Measurements from ENCODE around the gene ABLIM3.
A peak's percentile ranks its signal among the peaks of the same experiment; 100 is the strongest.

ABLIM3 gene

DNA sequence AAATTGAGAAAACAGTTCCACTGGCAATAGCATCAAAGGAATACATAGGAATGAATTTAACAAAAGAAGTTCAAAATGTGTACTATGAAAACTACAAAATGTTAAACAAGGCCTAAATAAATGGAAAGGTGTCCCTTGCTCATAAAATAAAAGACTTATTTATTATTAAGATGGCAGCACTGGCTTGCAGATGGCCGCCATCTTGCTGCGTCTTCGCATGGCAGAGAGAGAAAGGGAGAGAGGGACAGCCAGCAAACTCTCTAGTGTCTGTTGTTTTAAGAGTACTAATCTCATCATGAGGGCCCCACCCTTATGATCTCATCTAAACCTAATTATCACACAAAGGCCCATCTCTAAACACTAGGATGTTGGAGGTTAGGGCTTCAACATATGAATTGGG lies 47.1 kb downstream of the ABLIM3 start:
- DNase-seq (ENCODE audit: low read depth), result no peak

DNA sequence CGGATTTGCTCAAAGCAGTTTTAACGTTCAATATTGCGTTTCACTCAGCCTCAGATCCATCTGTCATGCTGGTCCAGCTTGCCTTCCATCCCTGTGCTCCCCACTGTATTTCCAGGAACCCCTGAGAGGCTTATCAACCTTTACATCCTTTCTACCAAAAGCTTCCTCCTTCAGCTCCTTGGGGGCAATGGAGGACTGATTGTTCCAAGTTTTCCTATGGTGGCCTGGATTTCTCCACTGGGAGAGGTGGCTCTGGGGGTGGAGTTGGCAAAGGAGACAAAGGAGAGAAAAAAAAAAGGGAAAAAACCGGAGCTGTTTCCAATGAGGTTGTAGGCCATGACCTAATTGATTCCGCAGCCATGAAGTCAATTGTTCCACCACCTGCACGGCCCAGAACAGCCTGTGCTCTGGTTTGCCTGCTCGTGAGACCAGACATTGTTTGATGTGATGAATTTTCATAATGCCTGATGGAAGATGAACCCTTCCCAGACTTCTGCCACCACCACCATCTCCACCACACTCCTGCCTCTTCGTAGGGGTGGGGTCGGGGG lies 54.1 kb downstream of the ABLIM3 start:
- no peak for DNase-seq (ENCODE audit: low read depth)

DNA sequence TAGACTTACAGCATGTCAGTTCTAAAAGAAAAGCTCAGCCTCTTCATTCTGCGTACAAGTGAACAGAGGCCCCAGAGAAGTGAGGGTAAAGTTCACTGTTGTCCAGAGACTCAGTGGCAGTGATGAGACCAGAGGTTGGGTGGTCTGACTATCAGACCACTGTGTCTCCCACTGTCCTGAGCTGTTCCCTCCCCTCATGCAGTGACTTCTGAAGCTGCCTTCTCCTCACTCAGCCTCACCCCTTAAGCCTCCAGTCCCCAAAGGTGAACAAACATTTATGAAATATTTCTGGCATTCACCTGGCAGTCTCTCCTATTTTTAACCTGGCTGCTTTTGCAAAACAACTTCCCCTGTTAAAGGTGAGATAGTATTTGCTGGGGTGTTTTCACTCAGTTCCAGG lies 54.7 kb downstream of the ABLIM3 start:
- no peak for DNase-seq (ENCODE audit: low read depth)

DNA sequence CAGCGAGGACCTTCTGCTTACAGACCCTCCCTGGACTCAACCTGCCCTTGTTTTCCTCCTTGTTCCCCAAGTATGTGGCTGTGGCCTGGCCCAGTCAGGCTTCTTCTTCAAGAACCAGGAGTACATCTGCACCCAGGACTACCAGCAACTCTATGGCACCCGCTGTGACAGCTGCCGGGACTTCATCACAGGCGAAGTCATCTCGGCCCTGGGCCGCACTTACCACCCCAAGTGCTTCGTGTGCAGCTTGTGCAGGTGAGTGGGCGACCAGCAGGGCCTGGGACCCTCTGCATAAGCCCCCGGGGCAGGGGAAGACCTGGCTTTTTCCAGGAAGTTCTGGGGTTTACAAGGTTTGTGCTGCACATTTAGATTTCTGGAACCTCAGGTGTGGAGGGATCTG lies 56.9 kb downstream of the ABLIM3 start:
- DNase-seq (ENCODE audit: low read depth), result no peak

DNA sequence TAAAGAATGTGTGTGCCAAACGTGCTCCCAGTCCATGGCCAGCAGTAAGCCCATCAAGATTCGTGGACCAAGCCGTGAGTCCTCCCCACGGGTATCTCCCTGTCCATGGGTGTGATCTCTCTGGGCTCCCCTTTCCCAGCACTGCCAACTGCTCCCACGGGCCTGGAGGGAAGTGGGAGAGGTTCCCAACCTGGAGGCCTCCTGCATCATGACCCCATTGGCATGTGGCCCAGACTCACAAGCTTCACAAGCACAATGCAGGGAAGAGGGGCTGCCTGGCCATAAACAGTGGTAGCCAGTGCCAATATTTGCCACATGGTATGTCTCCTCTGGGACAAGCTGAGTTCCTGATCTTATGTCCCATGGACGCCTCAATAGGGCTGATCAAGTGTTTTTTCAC lies 59.1 kb downstream of the ABLIM3 start:
- DNase-seq (ENCODE audit: low read depth), result no peak

DNA sequence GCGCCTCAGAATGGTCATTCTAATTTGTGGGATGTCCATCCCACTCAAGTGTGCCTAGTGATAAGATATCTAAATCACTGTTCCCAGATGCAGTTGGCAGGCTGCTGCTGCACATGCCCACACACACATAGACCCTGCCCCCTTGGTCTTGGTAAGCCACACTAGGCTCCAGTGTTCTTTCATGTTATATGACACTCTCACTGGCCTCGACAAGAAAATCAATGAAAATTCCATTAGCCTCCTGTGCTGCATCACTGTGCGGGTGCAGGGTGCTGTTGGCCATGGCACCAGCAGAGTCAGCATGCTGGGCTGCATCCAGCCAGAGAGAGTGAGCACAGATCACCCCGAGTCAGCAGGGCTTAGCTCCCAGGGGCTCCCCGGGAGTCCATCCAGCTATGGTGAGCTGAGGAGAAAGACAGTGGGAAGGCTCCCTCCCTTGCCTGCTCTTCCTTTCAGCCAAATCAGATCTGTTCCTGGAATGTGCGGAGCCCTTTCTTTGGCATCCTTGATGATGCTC lies 59.9 kb downstream of the ABLIM3 start:
- DNase-seq (ENCODE audit: low read depth), result no peak

DNA sequence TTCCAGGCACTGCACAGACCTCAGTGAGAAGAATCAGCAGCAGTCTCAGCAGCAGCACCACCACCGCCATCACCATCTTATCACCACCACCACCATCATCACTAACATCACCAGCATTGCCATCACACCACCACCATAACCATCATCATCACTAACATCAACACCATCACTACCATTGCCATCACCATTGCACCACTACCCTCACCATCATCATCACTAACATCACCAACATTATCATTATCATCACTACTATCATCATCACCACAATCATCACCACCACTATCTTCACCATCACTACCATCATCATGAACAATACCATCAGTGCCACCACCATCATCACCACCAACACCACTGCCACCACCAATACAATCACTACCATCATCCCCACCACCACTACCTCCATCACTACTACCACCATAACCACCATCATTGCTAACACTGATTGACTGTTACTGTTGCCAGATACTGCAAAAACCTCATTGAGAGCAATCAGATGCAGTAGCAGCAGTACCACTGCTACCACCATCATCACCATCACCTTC lies 61.7 kb downstream of the ABLIM3 start:
- no peak for DNase-seq (ENCODE audit: low read depth)

DNA sequence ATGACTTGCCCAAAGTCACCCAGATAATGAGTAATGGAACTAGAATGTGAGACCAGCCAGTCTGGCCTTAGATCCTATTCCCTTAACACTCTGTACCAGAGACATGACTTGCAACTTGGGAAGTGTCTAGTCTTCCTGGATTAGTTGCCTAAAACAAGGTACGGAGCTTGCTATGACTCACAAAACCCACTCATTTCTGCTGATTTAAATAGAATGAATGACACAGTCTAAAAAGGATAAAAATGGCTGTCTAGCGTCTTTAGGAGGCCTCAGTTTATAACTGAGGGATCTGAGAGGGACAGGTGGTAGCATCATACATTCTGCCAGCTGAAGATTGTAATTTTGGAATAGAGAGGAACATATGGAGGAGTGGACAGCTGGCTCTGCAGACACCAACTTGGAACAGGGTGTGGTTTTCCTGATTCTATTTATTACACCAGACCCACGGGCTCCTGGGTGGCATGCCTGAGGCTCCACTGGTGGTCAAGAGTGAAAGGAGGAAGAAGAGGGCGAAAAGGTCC lies 62.7 kb downstream of the ABLIM3 start:
- peak; percentile 90 for DNase-seq (ENCODE audit: low read depth)

DNA sequence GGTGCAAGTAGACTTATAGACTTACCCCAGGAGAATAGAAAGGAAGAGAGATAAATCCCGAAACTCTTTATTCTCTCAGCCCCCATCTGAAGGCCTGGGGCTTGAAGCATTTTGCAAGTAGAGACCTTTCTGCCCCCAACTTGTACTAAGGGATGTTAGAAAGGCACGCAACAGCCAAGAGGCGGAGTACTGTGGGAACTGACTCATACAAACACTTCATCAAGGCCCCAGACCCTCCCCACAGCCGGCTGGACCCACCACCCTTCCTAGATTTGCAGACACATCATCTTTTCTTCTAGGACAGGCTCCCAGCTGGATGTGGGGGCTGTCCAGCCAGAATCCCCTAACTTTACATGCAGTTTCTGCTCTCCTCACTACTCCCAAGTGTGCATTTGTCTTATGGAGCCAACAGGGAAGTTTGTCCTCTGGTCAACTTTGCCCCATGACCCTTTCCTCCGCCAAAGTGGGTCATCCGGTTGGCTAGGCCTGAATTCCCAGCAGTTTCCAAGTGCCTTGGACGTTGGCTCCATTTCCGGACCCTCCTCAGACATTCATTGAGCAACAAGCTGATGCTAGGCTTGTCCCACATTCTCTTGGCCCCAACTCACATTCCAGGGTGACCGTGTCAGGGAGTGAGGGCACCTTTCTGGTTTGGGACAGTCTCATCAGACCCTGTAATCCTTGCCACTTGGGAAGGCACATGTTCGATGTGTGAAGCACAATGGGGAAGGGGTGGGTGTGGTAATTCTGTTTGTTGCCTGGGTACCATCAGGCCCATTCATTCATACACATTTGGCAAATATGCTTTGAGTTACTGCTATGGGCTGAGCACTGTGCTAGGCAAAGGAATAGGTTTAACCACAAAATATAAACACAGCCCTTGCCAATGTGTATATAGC lies 64.6 kb downstream of the ABLIM3 start:
- peak; percentile 86 for DNase-seq (ENCODE audit: low read depth)

DNA sequence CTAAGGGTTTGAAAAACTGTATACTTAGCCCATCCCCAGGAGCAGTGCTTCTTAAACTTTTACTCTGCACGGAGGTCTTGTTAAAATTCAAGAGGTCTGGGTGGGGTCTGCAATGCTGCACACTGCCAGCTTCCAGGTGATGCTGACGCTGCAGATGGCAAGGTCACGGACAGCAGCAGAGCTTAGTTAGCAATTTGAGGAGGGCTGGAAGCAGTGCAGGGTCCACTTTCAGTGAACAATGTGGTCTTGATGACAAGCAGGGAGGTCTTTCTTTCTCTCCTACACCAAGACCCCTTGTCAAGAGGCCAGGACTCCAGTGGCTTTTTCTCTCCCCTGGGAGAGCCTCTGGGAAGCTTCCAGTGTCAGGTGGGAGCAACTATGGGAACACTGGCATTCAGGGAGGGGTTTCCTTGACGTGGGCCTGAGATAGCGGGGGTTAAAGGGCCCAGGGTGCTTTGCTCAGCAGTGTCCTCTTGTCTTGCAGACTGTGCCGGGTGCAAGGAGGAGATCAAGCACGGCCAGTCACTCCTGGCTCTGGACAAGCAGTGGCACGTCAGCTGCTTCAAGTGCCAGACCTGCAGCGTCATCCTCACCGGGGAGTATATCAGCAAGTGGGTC lies 65.3 kb downstream of the ABLIM3 start:
- DNase-seq (ENCODE audit: low read depth), result no peak

DNA sequence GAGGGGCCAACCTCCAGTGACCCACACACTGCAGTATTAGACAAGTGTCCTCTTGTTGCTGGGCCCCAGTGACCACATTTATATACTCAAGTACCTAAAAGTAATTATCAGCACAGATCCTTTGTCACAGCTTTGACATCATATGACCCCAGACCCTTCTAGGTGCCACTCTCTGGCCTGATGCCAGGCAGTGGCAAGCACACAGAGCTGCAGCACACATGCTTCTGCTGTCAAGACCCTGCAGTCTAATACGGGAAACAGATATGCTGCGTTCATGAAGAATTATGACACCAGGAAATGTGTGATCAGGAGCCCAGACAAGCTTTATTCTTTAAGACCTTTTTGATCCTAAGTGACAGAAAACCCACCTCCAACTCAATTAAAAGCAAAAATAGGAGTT lies 66.5 kb downstream of the ABLIM3 start:
- DNase-seq (ENCODE audit: low read depth), result no peak

DNA sequence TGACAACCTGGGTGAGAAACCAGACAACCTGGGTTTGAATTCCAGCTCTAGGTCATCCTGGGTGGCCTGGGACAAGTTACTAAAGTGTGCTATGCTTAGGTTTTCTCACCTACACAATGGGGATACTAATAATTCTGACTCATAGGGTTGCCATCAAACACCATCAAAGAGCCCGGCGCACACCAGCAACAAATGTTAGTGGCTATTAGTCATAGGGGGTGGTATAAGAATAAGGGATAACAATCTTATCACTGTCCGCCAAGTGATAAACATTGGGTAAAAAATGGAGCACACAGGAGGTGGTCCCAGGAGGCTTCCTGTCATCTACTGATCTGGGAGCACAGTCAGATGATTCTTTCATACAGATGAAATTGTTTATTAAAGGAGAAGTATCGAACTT lies 68.9 kb downstream of the ABLIM3 start:
- peak; percentile 82 for DNase-seq (ENCODE audit: low read depth)

DNA sequence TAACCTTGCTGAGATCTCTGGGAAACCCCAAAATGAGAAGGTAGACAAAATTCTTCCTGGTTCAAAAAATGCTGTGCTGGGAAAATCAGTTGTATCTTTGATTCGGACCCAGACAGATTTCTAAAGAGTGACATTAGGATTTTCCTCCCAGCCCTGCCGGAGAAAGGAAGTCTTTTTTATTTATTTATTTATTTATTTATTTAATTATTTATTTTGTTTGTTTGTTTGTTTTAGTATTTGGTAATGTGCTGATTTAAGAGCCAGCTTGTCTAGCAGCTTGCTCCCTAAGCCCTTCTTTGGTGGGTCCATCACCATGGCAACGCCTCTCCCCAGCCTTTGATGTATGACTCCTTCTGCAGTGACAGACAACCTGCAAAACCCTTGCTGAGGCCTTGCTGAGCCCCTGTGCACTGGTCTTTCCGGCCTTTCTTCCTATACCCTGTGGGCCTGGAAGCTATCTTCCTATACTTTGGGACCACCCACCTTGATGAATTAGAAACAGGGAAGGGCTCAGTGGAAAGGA lies 69.7 kb downstream of the ABLIM3 start:
- DNase-seq (ENCODE audit: low read depth), result peak; percentile 39

DNA sequence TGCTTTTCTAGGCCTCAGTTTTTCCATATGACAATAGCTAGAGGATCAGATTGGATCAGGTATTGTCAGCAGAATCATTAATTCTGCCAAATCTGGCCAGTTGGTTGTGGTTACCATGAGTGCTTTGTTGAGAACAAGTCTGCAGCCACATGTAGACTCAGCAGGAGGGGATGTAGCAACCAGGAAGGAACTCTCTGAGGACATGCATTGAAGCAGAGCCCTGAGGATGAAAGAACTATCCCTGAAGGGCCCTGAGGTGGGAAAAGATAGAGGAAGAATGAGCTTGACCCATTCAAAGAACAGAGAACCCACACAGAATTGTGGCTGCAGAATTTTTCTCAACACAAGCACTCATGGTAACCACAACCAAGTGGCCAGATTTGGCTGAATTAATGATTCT lies 70.3 kb downstream of the ABLIM3 start:
- peak; percentile 90 for DNase-seq (ENCODE audit: low read depth)

DNA sequence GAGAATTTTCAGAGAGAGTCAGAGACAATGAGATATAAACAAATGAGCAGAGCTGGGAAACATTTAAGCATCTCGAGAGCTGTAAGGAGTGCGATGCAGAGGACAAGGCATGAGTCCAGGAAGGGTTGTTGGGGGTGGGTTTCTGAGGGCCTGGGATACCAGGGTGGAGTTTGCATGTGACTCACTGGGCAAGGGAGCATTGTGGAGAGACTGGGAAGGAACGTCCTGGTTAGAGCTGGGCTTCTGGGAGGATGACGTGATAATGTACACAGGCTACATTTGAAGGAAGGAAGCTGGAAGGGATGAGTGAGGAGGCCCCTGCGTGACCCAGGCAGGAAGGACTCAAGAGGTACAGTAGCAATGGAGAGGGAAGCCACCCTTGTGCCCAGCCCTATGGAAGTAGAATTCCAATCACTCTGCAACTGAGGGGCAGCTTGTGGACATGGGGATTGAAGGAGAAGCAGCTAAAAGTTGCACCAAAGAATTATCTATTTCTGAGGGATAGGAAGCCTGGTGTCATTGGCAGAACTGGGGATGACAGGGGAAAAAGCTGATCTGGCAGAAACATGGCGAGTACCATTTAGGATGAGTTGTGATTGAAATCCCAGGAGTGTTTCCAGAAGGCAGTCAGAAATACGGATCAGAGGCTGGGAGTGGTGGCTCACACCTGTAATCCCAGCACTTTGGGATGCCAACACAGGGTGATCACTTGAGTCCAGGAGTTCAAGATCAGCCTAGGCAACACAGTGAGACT lies 71.1 kb downstream of the ABLIM3 start:
- peak; percentile 99 for DNase-seq (ENCODE audit: low read depth)

DNA sequence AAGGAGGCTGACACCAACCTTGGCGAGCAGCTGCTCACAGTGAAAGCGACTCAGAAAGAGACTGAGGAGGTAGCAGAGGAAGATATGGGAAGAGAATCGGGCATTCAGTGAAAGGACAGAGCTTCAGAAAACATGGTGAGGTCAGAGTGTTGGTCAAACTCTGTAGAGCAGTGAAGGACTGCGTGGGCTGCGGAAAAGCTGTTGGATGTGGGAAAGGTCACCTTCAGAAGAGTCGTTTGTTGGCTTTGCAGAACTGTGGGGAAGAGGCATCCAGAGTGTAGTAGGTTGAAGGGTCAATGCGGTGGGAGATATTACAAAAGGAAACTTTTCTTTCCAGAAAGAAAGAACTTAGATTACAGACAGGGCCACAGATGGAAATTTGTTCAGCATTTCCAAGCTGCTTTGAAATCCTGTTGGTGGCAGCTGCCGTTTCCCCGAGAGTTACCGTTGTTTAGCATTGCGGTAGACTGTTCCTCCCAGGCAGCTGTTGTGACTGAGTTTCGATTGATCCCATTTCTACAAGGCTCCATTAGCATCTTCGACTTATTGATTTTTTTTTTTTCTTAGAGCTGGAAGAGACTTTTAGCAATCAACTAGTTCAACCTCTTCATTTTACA lies 72.1 kb downstream of the ABLIM3 start:
- DNase-seq (ENCODE audit: low read depth), result no peak

DNA sequence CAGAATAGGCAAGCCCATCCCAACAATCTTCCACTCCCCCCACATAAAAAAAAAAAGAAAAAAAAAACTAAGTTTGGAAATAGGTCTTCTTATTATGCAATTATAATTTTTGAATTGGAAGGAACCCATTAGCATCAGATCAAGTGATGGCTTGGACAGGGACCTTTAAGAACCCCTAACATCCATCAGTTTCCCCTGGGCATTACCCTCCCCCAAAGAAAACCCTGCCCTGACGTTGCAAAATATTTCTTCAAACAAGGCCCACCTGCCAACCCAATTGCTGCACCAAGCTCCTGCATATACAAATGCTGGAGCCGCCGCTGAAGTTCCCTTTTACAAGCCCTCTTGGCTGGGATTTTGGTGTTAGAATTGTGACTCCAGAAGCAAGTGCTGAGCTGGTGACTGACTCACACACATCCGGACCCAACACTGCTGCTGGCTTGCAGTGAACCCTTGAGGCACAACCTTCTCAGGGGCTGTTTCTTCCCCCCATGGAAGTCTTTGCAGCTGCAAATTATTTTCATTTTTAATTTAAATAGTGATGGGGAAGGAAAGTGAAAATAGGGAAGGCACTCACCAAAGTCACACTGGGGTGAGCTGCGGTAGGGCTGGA lies 74.3 kb downstream of the ABLIM3 start:
- peak; percentile 61 for DNase-seq (ENCODE audit: low read depth)

DNA sequence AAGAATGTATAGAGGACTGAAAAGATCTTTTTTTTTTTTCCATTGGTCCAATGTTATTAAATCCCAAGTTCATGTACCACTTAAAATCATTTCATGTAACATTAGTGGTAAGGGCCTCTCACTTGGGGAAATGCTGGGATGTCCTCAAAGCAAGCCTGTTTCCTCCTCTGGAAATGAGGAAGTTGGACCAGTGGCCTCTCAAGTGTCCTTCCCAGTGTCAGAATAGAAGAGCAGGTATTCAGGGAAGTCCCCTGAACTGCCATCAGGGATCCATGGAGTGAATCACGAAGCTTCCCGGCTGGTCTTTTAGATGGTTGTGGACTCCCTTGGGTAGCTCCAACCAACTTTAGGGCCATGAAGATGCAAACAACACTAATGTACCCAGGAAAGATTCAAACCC lies 75.2 kb downstream of the ABLIM3 start:
- DNase-seq (ENCODE audit: low read depth), result no peak

DNA sequence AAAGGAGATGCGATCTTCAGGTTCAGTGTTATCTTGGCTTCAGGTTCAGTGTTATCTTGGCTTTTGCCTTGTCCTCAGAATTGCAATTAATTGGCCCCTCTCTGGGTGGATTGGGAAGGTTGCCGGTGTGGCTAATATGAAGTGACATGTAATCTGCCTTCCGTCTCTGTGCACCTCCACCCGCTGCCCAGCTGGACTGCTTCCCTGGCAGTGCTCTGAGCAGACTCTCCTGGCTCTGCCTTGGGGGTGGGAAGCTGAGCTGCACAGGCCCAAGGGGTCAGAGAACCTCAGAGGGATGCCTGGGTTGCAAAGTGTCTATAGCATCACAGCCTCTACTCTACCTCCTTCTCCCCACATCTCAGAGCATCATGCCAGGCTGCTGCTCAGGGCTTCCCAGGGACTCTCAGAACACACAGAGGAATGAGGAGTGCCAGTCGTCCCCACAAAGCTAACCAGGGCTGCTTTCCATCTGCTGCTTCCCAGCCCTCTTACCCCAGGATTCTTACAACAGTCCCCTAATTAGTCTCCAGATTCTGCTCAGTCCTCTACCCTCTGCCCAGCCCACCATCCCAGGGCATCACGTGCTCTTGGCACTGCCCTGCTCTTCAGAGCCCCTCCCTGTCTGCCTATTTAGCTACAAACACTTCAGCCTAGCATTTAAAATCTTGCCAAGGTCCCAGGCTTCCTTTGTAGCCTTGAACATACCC lies 76.0 kb downstream of the ABLIM3 start:
- DNase-seq (ENCODE audit: low read depth), result no peak

DNA sequence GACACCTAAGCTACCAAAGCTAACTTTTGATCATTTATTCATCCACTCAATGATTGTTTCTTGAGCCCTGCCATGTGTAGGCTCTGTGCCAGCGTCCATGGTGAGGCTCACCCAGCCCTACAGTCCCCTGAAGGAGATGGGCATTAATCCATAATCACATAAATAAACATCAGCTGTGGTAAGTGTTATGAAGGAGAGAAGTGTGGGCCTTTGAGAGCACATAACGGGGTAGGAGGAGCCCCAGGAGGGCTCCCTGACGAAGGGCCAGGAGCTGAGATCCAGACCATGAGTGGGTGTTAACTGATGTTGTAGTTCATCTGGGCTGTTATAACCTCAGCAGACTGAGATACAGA lies 76.5 kb downstream of the ABLIM3 start:
- DNase-seq (ENCODE audit: low read depth), result no peak

All from iris pigment epithelial cell (primary cell).